Muscle of arm (tissue), 12 donors: ENCODE results near the gene MOB4. TPM values are rescaled to one million over a fixed set of nuclear protein-coding genes. Genes with fewer than 3 reads are reported as not detected.
"Not testable (repeated sequence)": the region's sequence is repeated elsewhere in the genome, so short reads cannot be mapped to it uniquely, and the experiment has no call there.

Experiments used
- DNase-seq: peaks from one replicate; pipeline ENCODE4 v3.0.0-alpha.2; 2013
- polyA plus RNA-seq, 12 donors: library from polyadenylated mRNA; unstranded; fragments of 120-200 nt; gene quantifications; one replicate each; pipeline ENCODE4 v1.2.1, GENCODE V29; 2013; ENCODE audit not compliant: insufficient read length in 12 of 12

Gene MOB4
- polyA plus RNA-seq, 12 donors = 24.8 to 53.6 (median 50.8) TPM; not detected in 1

DNA sequence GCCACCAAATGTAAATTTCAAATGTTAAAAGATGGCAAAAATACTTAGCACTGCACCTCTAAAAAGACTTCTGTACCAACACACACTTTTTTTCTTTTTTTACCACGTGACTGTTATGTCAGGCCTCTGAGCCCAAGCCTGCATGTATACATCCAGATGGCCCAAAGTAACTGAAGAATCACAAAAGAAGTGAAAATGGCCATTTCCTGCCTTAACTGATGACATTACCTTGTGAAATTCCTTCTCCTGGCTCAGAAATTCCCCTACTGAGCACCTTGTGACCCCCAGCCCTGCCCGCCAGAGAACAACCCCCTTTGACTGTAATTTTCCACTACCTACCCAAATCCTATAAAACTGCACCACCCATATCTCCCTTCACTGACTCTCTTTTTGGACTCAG is 62.4 kb downstream of the MOB4 start:
- not testable (repeated sequence) for DNase-seq

DNA sequence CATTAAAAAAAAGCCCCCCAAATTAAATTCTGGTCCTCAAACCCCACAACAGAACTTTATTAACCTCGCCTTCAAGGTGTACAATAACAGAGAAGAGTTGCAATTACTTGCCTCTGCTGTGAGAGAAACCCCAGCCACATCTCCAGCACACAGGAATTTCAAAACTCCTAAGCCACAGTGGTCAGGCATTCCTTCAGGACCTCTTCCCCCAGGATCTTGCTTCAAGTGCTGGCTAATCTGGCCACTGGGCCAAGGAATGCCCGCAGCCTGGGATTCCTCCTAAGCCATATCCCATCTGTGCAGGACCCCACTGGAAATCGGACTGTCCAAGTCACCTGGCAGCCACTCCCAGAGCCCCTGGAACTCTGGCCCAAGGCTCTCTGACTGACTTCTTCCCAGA is 64.3 kb downstream of the MOB4 start:
- DNase-seq = not testable (repeated sequence)

DNA sequence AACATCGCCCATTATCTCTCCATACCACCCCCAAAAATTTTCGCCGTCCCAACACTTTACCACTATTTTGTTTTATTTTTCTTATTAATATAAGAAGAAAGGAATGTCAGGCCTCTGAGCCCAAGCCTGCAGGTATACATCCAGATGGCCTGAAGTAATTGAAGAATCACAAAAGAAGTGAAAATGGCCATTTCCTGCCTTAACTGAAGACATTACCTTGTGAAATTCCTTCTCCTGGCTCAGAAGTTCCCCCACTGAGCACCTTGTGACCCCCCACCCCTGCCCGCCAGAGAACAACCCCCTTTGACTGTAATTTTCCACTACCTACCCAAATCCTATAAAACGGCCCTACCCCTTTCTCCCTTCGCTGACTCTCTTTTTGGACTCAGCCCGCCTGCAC is 71.4 kb downstream of the MOB4 start:
- DNase-seq = not testable (repeated sequence)

DNA sequence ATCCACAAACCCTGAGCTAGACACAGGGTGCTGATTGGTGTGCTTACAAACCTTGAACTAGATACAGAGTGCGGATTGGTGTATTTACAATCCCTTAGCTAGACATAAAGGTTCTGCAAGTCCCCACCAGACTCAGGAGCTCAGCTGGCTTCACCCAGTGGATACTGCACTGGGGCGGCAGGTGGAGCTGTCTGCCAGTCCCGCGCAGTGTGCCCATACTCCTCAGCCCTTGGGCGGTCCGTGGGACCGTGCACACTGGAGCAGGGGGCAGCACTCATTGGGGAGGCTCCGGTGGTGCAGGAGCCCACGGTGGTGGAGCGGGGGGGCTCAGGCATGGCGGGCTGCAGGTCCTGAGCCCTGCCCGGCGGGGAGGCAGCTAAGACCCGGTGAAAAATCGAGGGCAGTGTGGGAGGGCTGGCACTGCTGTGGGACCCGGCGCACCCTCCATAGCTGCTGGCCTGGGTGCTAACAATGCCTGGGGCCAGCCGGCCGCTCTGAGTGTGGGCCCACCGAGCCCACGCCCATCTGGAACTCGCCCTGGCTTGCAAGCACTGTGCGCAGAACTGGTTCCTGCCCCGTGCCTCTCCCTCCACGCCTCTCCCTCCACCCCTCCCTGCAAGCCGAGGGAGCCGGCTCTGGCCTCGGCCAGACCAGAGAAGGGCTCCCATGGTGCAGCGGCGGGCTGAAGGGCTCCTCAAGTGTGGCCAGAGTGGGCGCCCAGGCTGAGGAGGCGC is 75.6 kb downstream of the MOB4 start:
- no peak for DNase-seq

DNA sequence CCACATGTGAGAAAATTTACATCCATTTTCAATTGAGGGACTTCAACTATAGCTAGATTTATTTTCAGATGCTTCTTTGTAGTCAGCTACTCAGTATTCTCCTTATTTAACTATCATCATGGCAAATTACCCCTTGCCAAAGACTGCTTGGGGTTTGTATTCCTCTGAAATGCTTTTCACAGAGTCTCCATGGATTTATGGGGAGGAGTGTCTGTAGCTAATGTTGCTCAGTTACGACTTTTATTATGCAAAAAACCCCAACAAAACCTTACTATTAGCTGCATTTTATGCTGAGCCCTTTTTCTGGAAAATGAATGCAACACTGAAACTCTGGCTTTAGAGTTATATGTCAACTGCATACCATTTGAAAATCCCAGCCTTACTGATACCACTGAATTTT is 80.9 kb downstream of the MOB4 start:
- DNase-seq = peak; percentile 60

DNA sequence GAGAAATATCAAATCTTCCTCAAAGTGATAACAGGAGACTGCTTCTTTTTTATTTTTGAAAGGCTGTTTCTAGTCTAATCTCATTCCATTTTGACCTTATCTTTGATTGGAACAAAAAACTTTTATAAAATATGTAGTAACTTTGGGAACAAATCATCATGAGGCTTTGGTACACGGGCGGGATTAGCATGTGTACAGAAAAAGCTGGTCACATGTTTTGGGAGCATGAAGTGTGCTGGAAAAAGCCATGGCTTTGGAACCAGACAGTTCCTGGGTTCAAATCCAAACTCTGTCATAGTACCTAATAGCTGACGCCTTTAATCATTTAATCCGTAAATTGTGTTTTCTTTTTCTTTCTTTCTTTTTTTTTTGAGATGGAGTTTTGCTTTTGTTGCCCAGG is 81.3 kb downstream of the MOB4 start:
- no peak for DNase-seq

DNA sequence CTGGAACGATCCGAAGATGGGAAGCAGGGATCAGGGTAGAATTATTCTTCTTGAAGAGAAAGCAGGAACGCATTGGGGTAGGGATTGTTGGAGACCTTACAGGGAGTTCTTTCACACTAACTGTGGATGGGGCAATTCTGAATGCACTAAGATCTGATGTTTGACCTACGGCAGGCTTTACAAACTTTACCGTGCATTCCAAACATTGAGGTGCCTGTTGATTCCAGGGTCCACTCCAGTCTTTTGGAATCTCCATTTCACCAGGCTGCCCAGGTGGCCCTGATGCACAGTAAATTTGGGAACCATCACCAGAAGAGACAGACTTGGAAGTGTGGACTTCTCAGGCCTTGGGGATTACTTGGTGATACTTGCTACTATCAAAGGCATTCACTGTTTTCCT is 82.6 kb downstream of the MOB4 start:
- no peak for DNase-seq

DNA sequence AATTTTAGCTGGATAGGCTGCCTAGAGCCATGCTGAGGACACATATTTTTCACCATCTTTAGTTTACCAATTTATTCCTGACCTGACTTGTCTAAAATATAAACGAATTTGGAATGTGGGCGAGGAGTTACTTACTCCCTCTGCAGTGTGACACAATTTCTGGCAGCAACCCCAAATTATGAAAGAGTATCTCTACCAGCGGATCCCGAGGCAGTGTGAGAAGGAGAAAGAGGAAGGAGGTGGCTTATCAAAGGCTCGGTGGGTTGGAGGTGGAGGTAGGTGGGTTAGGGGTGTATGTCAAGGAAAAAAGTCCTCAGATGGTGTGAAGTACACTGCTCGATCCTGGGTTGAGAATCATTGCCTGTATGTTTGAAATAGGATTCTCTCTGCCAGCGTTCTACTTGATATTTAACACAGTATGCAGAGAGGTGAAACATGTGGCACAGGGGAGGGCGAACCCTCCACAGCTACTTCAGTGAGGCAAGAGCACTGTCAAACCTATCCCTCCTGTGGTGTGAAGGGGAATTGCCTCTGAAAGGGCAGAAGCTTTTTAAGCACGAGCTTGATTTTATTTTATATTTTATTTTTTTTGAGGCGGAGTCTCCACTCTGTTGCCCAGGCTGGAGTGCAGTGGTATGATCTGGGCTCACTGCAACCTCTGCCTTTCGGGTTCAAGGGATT is 83.6 kb downstream of the MOB4 start:
- DNase-seq = no peak

DNA sequence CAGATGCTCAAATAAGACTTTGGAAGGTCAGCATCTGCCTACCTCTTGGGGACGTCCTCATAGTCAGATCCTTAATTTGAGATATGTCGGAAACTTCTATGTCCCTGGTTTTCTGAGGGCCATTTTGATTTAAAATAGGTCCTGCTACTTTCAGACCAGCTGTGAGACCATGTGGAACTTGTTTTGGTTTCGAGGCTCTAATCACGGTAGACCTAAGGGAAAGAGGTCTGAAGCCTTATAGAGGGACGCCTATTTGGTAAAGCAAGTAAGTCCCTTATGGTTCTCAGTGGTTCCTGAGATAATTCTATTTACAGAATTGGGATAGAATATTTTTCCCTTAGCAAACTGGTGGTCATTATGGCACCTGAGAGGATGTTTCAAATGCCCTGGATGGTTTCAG is 84.4 kb downstream of the MOB4 start:
- no peak for DNase-seq

DNA sequence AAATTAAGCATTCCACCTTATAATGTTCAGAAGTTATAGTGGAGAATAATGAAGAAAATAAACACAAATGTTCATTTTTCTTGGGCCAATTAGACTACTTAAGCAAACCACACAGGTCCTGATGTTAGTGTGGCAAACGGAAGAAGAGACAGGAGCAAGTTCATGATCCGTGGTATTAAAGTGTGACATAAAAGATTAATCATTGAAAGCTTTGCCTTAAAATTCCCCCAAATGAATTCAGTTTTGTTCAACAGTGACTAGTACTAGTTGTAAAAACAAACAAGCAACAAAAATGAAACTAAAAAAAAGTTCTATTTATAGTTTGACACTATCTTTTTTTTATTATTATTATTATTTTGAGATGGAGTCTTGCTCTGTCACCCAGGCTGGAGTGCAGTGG is 85.9 kb downstream of the MOB4 start:
- DNase-seq = no peak

Other genes with a start within 250 kb of the MOB4 start
- gene ANKRD44, start 205.3 kb upstream of the MOB4 start, polyA plus RNA-seq = 10 to 100 TPM in 11 of 12 donors, not detected in 1; 11.2 to 34.8 (median 21.1) TPM
- gene SF3B1, start 81.0 kb upstream of the MOB4 start, polyA plus RNA-seq = 100 to 1,000 TPM; 239 to 458 (median 345) TPM
- 100 to 1,000 TPM in 1 of 12 donors, 10 to 100 TPM in 10, 1 to 10 TPM in 1; 4.7 to 261 (median 13.5) TPM for gene COQ10B, start 62.5 kb upstream of the MOB4 start, polyA plus RNA-seq
- gene HSPD1, start 16.2 kb upstream of the MOB4 start, polyA plus RNA-seq = 100 to 1,000 TPM in 11 of 12 donors, not detected in 1; 208 to 330 (median 285) TPM
- gene HSPE1, start 15.7 kb upstream of the MOB4 start, polyA plus RNA-seq = 100 to 1,000 TPM in 10 of 12 donors, 10 to 100 TPM in 1, not detected in 1; 68.0 to 142 (median 130) TPM
- gene RFTN2, start 159.5 kb downstream of the MOB4 start, polyA plus RNA-seq = 10 to 100 TPM in 11 of 12 donors, not detected in 1; 15.1 to 39.4 (median 18.7) TPM
- 1 to 10 TPM in 10 of 12 donors, not detected in 2; 2.5 to 4.3 (median 4.0) TPM for gene MARS2, start 189.3 kb downstream of the MOB4 start, polyA plus RNA-seq